Psoas muscle (tissue), 8 donors: ENCODE data around the gene DAB1. TPM values are rescaled to one million over a fixed set of nuclear protein-coding genes. Genes with fewer than 3 reads are reported as not detected.

ENCODE experiments used
- ATAC-seq, 4 donors: fragments of 200-7000 bp; cut with Tn5 transposase; one replicate each; pipeline ENCODE4 v1.9.1; 2020; ENCODE audit warnings: moderate library complexity in 3 of 4, mild to moderate bottlenecking in 2 of 4
- DNase-seq, 2 donors: peaks; one replicate each; pipeline ENCODE4 v3.0.0-alpha.2; 2020
- H3K27ac ChIP-seq: fragments of 200-600 bp; one replicate; pipeline ENCODE4 v1.8.0; 2022
- H3K27me3 ChIP-seq, 3 donors: fragments of 200-600 bp in 1 of 3; one replicate each; pipeline versions ENCODE4 v1.6.1 to v1.8.0; 2013 to 2022; ENCODE audit warnings: low read length in 2 of 3, mild to moderate bottlenecking in 2 of 3, moderate library complexity in 1 of 3; ENCODE audit not compliant: insufficient read depth in 3 of 3
- H3K36me3 ChIP-seq, 2 donors: fragments of 200-600 bp in 1 of 2; one replicate each; pipeline versions ENCODE4 v1.6.1 to v1.8.0; 2013 to 2022; ENCODE audit warnings: low read depth in 1 of 2, mild to moderate bottlenecking in 1 of 2, moderate library complexity in 1 of 2; ENCODE audit not compliant: insufficient read depth in 1 of 2
- H3K4me1 ChIP-seq: fragments of 200-600 bp; one replicate; pipeline ENCODE4 v1.8.0; 2022
- H3K4me3 ChIP-seq: fragments of 200-600 bp; one replicate; pipeline ENCODE4 v1.8.0; 2022; ENCODE audit warnings: mild to moderate bottlenecking
- H3K9me3 ChIP-seq: fragments of 200-600 bp; one replicate; pipeline ENCODE4 v1.8.0; 2022
- CTCF ChIP-seq: fragments of 200-600 bp; IDR thresholded peaks from one replicate; pipeline ENCODE4 v1.8.0; 2022; ENCODE audit warnings: antibody characterized with exemption
- WGBS, 3 donors: extraction: QIAGEN DNeasy Blood & Tissue Kit; methylation state at CpG; one replicate each; pipeline versions ENCODE4 v1.1.6 to v1.1.7; 2013; 5-methylcytosine and 5-hydroxymethylcytosine counted together
- intact Hi-C, 2 donors: fragments of 100-400 bp; cut with DNase I; formaldehyde crosslinking; loops; one replicate each; pipeline versions ENCODE4 v1.11.0 to v1.14.2; 2022
- polyA plus RNA-seq, 3 donors: library from polyadenylated mRNA; stranded (reverse); fragments of 200-250 nt; gene quantifications; one replicate each; pipeline ENCODE4 v1.2.3, GENCODE V29; 2013
- total RNA-seq, 4 donors: library from RNA; stranded (reverse); fragmentation: NEBNext Ultra II Directional in 2 of 4; extraction: Animal tissue kit (Norgen Biotek cat#: 25700) in 2 of 4; gene quantifications; one replicate each; pipeline versions ENCODE4 v1.2.1 to v1.2.4, GENCODE V29; 2021 to 2023
- donor health status: healthy with polysubstance abuse.
- donor health status: DM: no; HTN: no; CAD: no; lungs with moderate emphysema.
- donor health status: Bipolar disorder and iron deficiency.
- donor health status: healthy.
- donor health status: DM: yes; HTN: yes; CAD: no.
- donor health status: DM: no; HTN: no; CAD: no.
- donor health status: DM: no; HTN: no; CAD: no.
- donor health status: DM: yes; HTN: yes; CAD: no.

The DAB1 gene
- total and polyA plus RNA-seq, 7 donors = 0.04 to 0.28 (median 0.09) TPM; not detected in 1

GRCh38 chr1:57468641-57469523, 45.0 kb upstream of the DAB1 start:
- ATAC-seq = no peak
- no peak overlapping the region for H3K27ac ChIP-seq
- WGBS, 3 donors = 60 to 69% (median 60%) methylated on average over 2 of the region's 2 CpGs

GRCh38 chr1:57467830-57468229, 44.0 kb upstream of the DAB1 start:
- ATAC-seq (no peak), DNase-seq (no peak)
- WGBS, 3 donors = 16 to 33% (median 21%) methylated on average over 1 of the region's 1 CpG
- Histone ChIP-seq H3K4me1 (no peaks in the 10 kb centered on the region), H3K36me3 (no peaks in the 10 kb centered on the region), H3K27me3 (no peaks in the 10 kb centered on the region), H3K27ac (no peak overlapping the region), H3K4me3 (no peak overlapping the region), H3K9me3 (no peaks in the 10 kb centered on the region)
- intact Hi-C loops = no loop called here
- no peak for TF ChIP-seq CTCF

More at GRCh38 chr1:57468641-57469523, 45.0 kb upstream of the DAB1 start:
- Histone ChIP-seq H3K36me3 (no peaks in the 10 kb centered on the region), H3K4me3 (no peak overlapping the region), H3K4me1 (no peaks in the 10 kb centered on the region), H3K27me3 (no peaks in the 10 kb centered on the region), H3K9me3 (no peaks in the 10 kb centered on the region)
- DNase-seq = no peak
- intact Hi-C loops = no loop called here
- TF ChIP-seq CTCF = no peak

GRCh38 chr1:57464756-57465155, 40.9 kb upstream of the DAB1 start:
- no peak for TF ChIP-seq CTCF
- intact Hi-C loops = no loop called here
- no peaks in the 10 kb centered on the region for H3K4me1 ChIP-seq
- H3K27me3 ChIP-seq = no peaks in the 10 kb centered on the region
- no peak for ATAC-seq
- no peaks in the 10 kb centered on the region for H3K36me3 ChIP-seq
- DNase-seq = no peak
- H3K27ac ChIP-seq = no peak overlapping the region
- 33 to 49% (median 37%) methylated on average over 3 of the region's 3 CpGs for WGBS, 3 donors
- H3K9me3 ChIP-seq = no peaks in the 10 kb centered on the region
- no peak overlapping the region for H3K4me3 ChIP-seq

GRCh38 chr1:57463343-57463742, 39.5 kb upstream of the DAB1 start:
- 63 to 93% (median 66%) methylated on average over 3 of the region's 3 CpGs for WGBS, 3 donors
- intact Hi-C loops = no loop called here
- no peaks in the 10 kb centered on the region for H3K36me3 ChIP-seq
- no peaks in the 10 kb centered on the region for H3K27me3 ChIP-seq
- ATAC-seq (no peak), DNase-seq (no peak)
- no peak overlapping the region for H3K4me3 ChIP-seq
- no peak overlapping the region for H3K27ac ChIP-seq
- no peaks in the 10 kb centered on the region for H3K9me3 ChIP-seq
- TF ChIP-seq CTCF = no peak
- H3K4me1 ChIP-seq = no peaks in the 10 kb centered on the region

- Histone ChIP-seq H3K36me3 (no peaks in the 10 kb centered on the region), H3K27ac (no peak overlapping the region), H3K4me1 (no peaks in the 10 kb centered on the region), H3K4me3 (no peak overlapping the region), H3K27me3 (no peaks in the 10 kb centered on the region), H3K9me3 (no peaks in the 10 kb centered on the region)
- DNase-seq (no peak), ATAC-seq (no peak)
- intact Hi-C loops = no loop called here
- 70 to 88% (median 79%) methylated on average over 2 of the region's 2 CpGs for WGBS, 3 donors
- no peak for TF ChIP-seq CTCF
Measured at GRCh38 chr1:57461405-57461804, 37.5 kb upstream of the DAB1 start.
